ENCODE results near the gene AHDC1.

The AHDC1 gene

GRCh38 chr1:27530192-27530591 lies 73.8 kb downstream of the AHDC1 start:
- CTCF ChIA-PET: interaction anchor here (0.7 to 1.7 kb wide), 2 partner anchors 26 to 132 kb away, joined by 3 to 4 read pairs; no protein-coding TSS in a partner anchor
- peaks cover 0 to 18% of the 10 kb centered on the region in 2 experiments; a peak in 1 of 3 replicates for H3K36me3 ChIP-seq (ENCODE audit: control insufficient read depth in 2 of 2, insufficient read depth in 1 of 2, low read length in 2 of 2)
- no peak for TF ChIP-seq ZNF571 (tag by site-specific recombination; IDR thresholded peaks at IDR 0.05)
- no peak for TF ChIP-seq RBAK (tag by site-specific recombination; IDR thresholded peaks at IDR 0.05)
- no peak for TF ChIP-seq ZNF488 (tag by site-specific recombination; IDR thresholded peaks at IDR 0.05)
- no peak for TF ChIP-seq ZNF112 (tag by site-specific recombination; IDR thresholded peaks at IDR 0.05)
- no peak for TF ChIP-seq ZNF658 (tag by site-specific recombination; IDR thresholded peaks at IDR 0.05)
- TF ChIP-seq SCRT2 (tag by site-specific recombination; IDR thresholded peaks at IDR 0.05): no peak
- no peak for TF ChIP-seq ZNF610 (tag by site-specific recombination; IDR thresholded peaks at IDR 0.05; ENCODE audit: borderline replicate concordance)
- no peak for TF ChIP-seq ZNF777 (tag by site-specific recombination; IDR thresholded peaks at IDR 0.05; ENCODE audit: borderline replicate concordance)
- TF ChIP-seq ZNF114 (tag by site-specific recombination; IDR thresholded peaks at IDR 0.05): no peak
- no peak for TF ChIP-seq ZBTB11 (tag by site-specific recombination; conservative IDR thresholded peaks at IDR 0.05; ENCODE audit: low read depth)
- TF ChIP-seq PRDM1 (tag by site-specific recombination; IDR thresholded peaks at IDR 0.05): no peak
- TF ChIP-seq FEZF1 (tag by site-specific recombination; IDR thresholded peaks at IDR 0.05): no peak
- TF ChIP-seq ZNF274 (IDR thresholded peaks at IDR 0.05; ENCODE audit: low read length): no peak
- TF ChIP-seq ZNF274 (tag by site-specific recombination; IDR thresholded peaks at IDR 0.05; ENCODE audit: borderline replicate concordance): no peak
- no peak for TF ChIP-seq ZSCAN4 (tag by site-specific recombination; IDR thresholded peaks at IDR 0.05)
- no peak for TF ChIP-seq OSR2 (tag by site-specific recombination; IDR thresholded peaks at IDR 0.05)
- no peak overlapping the region for H3K4me3 ChIP-seq (ENCODE audit: low read depth, low read length)
- no peak overlapping the region for H3K27ac ChIP-seq (ENCODE audit: extremely low read depth, low read depth, low read length)
- POLR2A ChIA-PET: no interaction called here
- peaks cover 11% of the 10 kb centered on the region for H3K4me1 ChIP-seq (ENCODE audit: control insufficient read depth, insufficient read depth, low read length)
- H3K9me3 ChIP-seq (ENCODE audit: control insufficient read depth, insufficient read depth, low read depth, low read length): no peaks in the 10 kb centered on the region

- Histone ChIP-seq H3K36me3 (ENCODE audit: control insufficient read depth in 2 of 2, insufficient read depth in 1 of 2, low read length in 2 of 2) (peaks cover 0 to 15% of the 10 kb centered on the region in 2 experiments; a peak in 1 of 3 replicates), H3K9me3 (ENCODE audit: control insufficient read depth, insufficient read depth, low read depth, low read length) (no peaks in the 10 kb centered on the region), H3K4me3 (ENCODE audit: low read depth, low read length) (no peak overlapping the region), H3K4me1 (ENCODE audit: control insufficient read depth, insufficient read depth, low read length) (peaks cover 11% of the 10 kb centered on the region), H3K27ac (ENCODE audit: extremely low read depth, low read depth, low read length) (no peak overlapping the region)
- no peak for TF ChIP-seq ZNF561 (tag by site-specific recombination; IDR thresholded peaks at IDR 0.05; ENCODE audit: borderline replicate concordance)
- POLR2A ChIA-PET: no interaction called here
- CTCF ChIA-PET: interaction anchor here (0.7 to 1.7 kb wide), 2 partner anchors 27 to 133 kb away, joined by 3 to 4 read pairs; no protein-coding TSS in a partner anchor
Measured at GRCh38 chr1:27529704-27530018, 74.3 kb downstream of the AHDC1 start.
